Ascending aorta (tissue), 2 donors: ENCODE data around the gene DYRK2. TPM values are rescaled to one million over a fixed set of nuclear protein-coding genes. Genes with fewer than 3 reads are reported as not detected.

ENCODE experiments used
- DNase-seq, 2 donors: peaks; one replicate each; pipeline ENCODE4 v3.0.0-alpha.2; 2019; ENCODE audit warnings: low spot score in 2 of 2
- H3K27ac ChIP-seq, 2 donors: fragments of 200-600 bp; sonication (generic); one replicate each; pipeline ENCODE4 v1.5.1; 2016 to 2017; ENCODE audit warnings: mild to moderate bottlenecking in 1 of 2
- H3K27me3 ChIP-seq: fragments of 200-600 bp; sonication (generic); one replicate; pipeline ENCODE4 v1.5.1; 2017
- H3K36me3 ChIP-seq, 2 donors: fragments of 200-600 bp; sonication (generic); one replicate each; pipeline ENCODE4 v1.5.1; 2016
- H3K4me1 ChIP-seq, 2 donors: fragments of 200-600 bp; sonication (generic); one replicate each; pipeline ENCODE4 v1.5.1; 2016 to 2017; ENCODE audit warnings: mild to moderate bottlenecking in 1 of 2
- H3K4me3 ChIP-seq, 2 donors: fragments of 200-600 bp; sonication (generic); one replicate each; pipeline ENCODE4 v1.5.1; 2016 to 2017; ENCODE audit warnings: mild to moderate bottlenecking in 1 of 2
- H3K9me3 ChIP-seq, 2 donors: fragments of 200-600 bp; sonication (generic); one replicate each; pipeline ENCODE4 v1.5.1; 2016
- intact Hi-C: fragments of 100-400 bp; cut with DNase I; formaldehyde crosslinking; loops from one replicate; pipeline ENCODE4 v1.15.1; 2023
- total RNA-seq: library from RNA; depleted of rRNA; stranded (reverse); fragments of >200 nt; gene quantifications from one replicate; pipeline ENCODE4 v1.1.0, GENCODE V29; 2016
- TF ChIP-seq, protein P1 (sequence below), 3 experiments: fragments of 200-600 bp in 2 of 3; fragments of 450-650 bp in 1 of 3; sonication (generic) in 2 of 3; IDR thresholded peaks; one replicate each; pipeline ENCODE4 v1.5.1; 2016 to 2019; ENCODE audit warnings: antibody characterized with exemption in 3 of 3, mild to moderate bottlenecking in 1 of 3, moderate library complexity in 1 of 3

Gene DYRK2
- total RNA-seq, 1 donor from 2014 or later, result 40.1 TPM

DNA sequence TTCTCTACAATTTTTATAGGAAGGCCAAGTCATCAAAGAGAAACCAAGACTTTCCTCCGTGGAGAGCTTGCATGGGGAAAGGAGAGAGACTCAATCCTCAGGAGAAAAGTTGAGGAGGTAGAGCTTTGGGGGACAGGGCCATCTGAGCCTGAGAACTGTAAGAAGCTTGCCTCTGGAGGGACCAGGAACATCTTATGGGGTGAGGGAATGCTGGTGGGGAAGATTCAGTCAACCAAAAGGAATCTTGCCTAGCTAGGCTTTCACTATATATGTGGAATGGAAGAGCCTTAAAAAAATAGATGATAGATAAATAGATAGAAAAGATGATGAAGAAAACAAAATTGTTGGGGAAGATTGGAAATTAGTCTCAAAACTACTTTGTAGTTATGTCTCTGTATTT is 63.5 kb downstream of the DYRK2 start:
- H3K27me3 ChIP-seq, result no peaks in the 10 kb centered on the region
- no peak for DNase-seq
- H3K4me3 ChIP-seq, result no peak overlapping the region
- H3K36me3 ChIP-seq, result no peaks in the 10 kb centered on the region
- no peaks in the 10 kb centered on the region for H3K9me3 ChIP-seq
- TF ChIP-seq, protein P1, sequence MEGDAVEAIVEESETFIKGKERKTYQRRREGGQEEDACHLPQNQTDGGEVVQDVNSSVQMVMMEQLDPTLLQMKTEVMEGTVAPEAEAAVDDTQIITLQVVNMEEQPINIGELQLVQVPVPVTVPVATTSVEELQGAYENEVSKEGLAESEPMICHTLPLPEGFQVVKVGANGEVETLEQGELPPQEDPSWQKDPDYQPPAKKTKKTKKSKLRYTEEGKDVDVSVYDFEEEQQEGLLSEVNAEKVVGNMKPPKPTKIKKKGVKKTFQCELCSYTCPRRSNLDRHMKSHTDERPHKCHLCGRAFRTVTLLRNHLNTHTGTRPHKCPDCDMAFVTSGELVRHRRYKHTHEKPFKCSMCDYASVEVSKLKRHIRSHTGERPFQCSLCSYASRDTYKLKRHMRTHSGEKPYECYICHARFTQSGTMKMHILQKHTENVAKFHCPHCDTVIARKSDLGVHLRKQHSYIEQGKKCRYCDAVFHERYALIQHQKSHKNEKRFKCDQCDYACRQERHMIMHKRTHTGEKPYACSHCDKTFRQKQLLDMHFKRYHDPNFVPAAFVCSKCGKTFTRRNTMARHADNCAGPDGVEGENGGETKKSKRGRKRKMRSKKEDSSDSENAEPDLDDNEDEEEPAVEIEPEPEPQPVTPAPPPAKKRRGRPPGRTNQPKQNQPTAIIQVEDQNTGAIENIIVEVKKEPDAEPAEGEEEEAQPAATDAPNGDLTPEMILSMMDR (IDR thresholded peaks at IDR 0.05), result no peak
- H3K4me1 ChIP-seq, result peaks cover 0 to 9% of the 10 kb centered on the region in 2 donors
- H3K27ac ChIP-seq, result no peak overlapping the region
- intact Hi-C loops, result loop anchor here (10.0 kb wide), 1 partner anchor 113 kb away; no protein-coding TSS in a partner anchor

DNA sequence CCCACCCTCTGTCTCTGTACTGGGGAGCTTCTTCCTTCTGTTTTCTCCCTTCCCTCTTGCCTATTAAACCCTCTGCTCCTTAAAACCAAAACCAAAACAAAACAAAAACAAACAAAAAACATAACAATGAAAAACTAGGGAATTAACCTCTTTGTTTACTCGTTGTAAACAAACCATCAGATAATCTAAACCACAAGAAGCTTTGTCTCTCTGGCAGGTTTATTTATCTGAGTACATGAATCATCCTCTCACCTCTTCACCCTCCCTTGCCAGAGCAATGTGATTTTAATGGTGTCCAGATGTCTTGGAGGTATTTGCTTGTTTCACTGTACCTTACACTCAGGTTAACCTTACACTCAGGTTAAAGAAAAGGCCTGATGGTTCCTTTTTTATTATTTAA is 66.1 kb downstream of the DYRK2 start:
- Histone ChIP-seq H3K27ac (no peak overlapping the region), H3K9me3 (no peaks in the 10 kb centered on the region), H3K27me3 (no peaks in the 10 kb centered on the region), H3K4me3 (no peak overlapping the region), H3K4me1 (peaks cover 0 to 13% of the 10 kb centered on the region in 2 donors), H3K36me3 (no peaks in the 10 kb centered on the region)
- intact Hi-C loops, result loop anchor here (10.0 kb wide), 1 partner anchor 110 kb away; no protein-coding TSS in a partner anchor
- DNase-seq, result no peak
- TF ChIP-seq, protein P1 (IDR thresholded peaks at IDR 0.05), result no peak
